T-helper 1 cell treated with Interleukin-12 subunit alpha and Interleukin-12 subunit beta and Interleukin-4 antibody, amounts not matched to agents 30 μg/mL and 1 μg/mL, for 36 hours (primary cell): ENCODE data around the gene KRTAP10-9.

Experiments
- H3K27ac Mint-ChIP-seq: one replicate; pipeline ENCODE4 v1.8.0; 2021; ENCODE audit warnings: mild to moderate bottlenecking, mixed read lengths
- H3K27me3 Mint-ChIP-seq: one replicate; pipeline ENCODE4 v1.8.0; 2021; ENCODE audit warnings: low read depth, mixed read lengths
- H3K36me3 Mint-ChIP-seq: one replicate; pipeline ENCODE4 v1.8.0; 2021; ENCODE audit warnings: low read depth, mixed read lengths
- H3K4me1 Mint-ChIP-seq: one replicate; pipeline ENCODE4 v1.8.0; 2021; ENCODE audit warnings: low read depth, mixed read lengths
- H3K4me3 Mint-ChIP-seq: one replicate; pipeline ENCODE4 v1.8.0; 2021; ENCODE audit warnings: mild to moderate bottlenecking, moderate library complexity, mixed read lengths
- H3K9me3 Mint-ChIP-seq: one replicate; pipeline ENCODE4 v1.8.0; 2021; ENCODE audit warnings: mixed read lengths

Gene KRTAP10-9

GRCh38 chr21:44667612-44668011, 40.7 kb downstream of the KRTAP10-9 start:
- Mint-ChIP-seq H3K4me1 (no peaks in the 10 kb centered on the region), H3K9me3 (peaks cover 53% of the 10 kb centered on the region), H3K27ac (no peak overlapping the region), H3K36me3 (peaks cover 6% of the 10 kb centered on the region), H3K4me3 (no peak overlapping the region), H3K27me3 (peaks cover 28% of the 10 kb centered on the region)

- H3K27ac Mint-ChIP-seq: no peak overlapping the region
- peaks cover 9% of the 10 kb centered on the region for H3K36me3 Mint-ChIP-seq
- peaks cover 64% of the 10 kb centered on the region for H3K9me3 Mint-ChIP-seq
- no peak overlapping the region for H3K4me3 Mint-ChIP-seq
- peaks cover 34% of the 10 kb centered on the region for H3K27me3 Mint-ChIP-seq
- no peaks in the 10 kb centered on the region for H3K4me1 Mint-ChIP-seq
Measured at GRCh38 chr21:44670642-44671432, 43.9 kb downstream of the KRTAP10-9 start.

GRCh38 chr21:44671911-44672310, 45.0 kb downstream of the KRTAP10-9 start:
- H3K4me3 Mint-ChIP-seq: no peak overlapping the region
- no peaks in the 10 kb centered on the region for H3K4me1 Mint-ChIP-seq
- H3K27ac Mint-ChIP-seq: no peak overlapping the region
- peaks cover 39% of the 10 kb centered on the region for H3K27me3 Mint-ChIP-seq
- H3K36me3 Mint-ChIP-seq: peaks cover 9% of the 10 kb centered on the region
- peaks cover 67% of the 10 kb centered on the region for H3K9me3 Mint-ChIP-seq

- Mint-ChIP-seq H3K4me1 (no peaks in the 10 kb centered on the region), H3K27me3 (peaks cover 49% of the 10 kb centered on the region), H3K27ac (no peak overlapping the region), H3K9me3 (peaks cover 29% of the 10 kb centered on the region), H3K36me3 (peaks cover 3% of the 10 kb centered on the region), H3K4me3 (no peak overlapping the region)
Measured at GRCh38 chr21:44677881-44678280, 51.0 kb downstream of the KRTAP10-9 start.
